CD4-positive, alpha-beta T cell treated with Interleukin-17A for 4 hours (primary cell): ENCODE results near the gene GMIP.
A peak's percentile ranks its signal among the peaks of the same experiment; 100 is the strongest.

Experiments
- DNase-seq: peaks from one replicate; pipeline ENCODE4 v3.0.0-alpha.2; 2020; ENCODE audit warnings: mixed read lengths

GMIP gene

GRCh38 chr19:19602136-19602712 is 41.2 kb downstream of the GMIP start:
- DNase-seq, result peak; percentile 61

DNA sequence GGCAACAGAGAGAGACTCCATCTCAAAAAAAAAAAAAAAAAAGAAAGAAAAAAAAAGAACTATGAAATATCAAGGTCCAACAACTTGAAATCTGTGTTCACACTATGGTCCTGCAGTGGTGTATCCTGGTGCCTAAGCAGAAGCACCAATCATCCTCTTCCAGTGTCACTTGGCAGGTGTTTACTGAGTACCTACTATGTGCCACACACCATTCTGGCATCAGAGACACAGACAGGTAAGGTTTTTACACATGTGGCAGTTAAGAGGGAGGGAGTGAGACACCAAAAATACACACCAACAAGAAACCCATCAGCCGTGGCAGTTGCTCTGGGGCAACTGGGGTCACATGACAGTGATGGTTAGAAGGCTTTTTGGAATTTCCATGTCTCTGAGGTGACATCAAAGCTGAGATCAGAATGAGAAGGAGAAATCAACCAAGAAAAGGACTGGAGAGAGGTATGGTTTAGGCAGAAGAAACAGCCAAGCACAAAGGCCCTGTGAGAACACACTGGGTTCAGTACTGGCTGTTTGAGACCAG is 42.6 kb downstream of the GMIP start:
- DNase-seq, result no peak

- DNase-seq, result peak; percentile 79
Observed at GRCh38 chr19:19598728-19599451, 44.6 kb downstream of the GMIP start.

GRCh38 chr19:19597809-19598306 is 45.6 kb downstream of the GMIP start:
- DNase-seq, result peak; percentile 55

DNA sequence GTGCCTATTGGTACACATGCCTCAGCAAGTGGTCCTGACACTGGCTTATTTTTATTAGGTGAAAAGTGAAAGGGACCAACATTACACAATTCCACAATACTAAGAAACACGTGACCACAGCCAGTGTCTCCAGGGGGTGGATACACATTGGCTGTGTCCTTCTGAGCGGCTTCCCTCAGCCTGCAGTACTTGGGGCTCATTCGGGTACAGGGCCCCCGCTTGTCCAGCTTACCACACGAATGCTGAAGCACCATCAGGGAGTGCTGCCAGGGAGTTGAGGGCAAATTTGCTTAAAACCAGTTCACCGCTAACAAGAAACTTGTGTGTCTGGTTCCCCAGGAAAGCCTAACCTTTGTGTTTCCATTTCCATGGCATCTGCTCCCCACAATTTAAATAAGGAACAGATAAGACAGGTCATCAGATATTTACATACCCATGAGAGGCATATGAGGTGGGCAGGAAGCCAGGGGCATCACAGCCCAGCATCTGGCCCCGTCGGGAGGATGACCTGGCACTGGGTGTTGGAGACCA is 48.2 kb downstream of the GMIP start:
- DNase-seq, result no peak

DNA sequence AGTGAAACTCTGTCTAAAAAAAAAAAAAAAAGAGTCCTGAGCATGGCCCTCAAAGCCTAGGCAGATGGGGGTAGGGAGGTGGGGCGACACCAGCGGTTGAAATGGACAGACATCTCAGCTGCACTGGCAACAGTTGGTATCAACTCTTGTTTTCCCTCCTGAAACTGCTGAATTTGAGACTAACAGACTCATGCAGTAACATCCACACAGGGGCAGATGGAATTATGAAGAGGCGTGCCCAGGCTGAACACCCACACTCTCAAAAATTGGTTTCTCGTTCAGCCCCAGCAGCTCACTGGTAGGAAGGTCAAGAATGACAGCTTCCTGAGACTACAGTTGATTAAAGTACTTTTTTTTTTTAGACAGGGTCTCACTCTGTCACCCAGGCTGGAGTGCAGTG is 49.1 kb downstream of the GMIP start:
- DNase-seq, result no peak

DNA sequence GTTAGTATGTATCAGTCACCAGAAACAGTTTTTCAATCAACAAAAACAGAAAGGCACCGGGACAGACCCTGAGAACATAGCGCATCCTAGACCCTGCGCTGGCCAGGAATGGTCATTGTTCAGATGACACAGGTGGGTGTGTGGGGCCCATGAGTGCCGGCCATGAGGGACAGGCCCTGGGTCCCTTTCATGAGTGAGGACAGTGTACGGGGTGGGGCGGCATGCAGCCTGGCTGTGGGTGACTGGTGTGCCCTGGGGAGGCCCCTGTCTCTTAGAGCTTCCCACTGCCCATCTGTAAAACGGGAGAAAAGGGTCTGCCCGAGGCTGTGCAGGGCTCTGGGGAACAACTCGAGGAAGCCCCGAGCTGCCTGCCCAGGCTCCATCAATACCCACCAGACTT is 50.8 kb downstream of the GMIP start:
- no peak for DNase-seq

GRCh38 chr19:19591133-19591825 is 52.2 kb downstream of the GMIP start:
- DNase-seq, result peak; percentile 71

GRCh38 chr19:19588546-19588945 is 54.9 kb downstream of the GMIP start:
- no peak for DNase-seq

DNA sequence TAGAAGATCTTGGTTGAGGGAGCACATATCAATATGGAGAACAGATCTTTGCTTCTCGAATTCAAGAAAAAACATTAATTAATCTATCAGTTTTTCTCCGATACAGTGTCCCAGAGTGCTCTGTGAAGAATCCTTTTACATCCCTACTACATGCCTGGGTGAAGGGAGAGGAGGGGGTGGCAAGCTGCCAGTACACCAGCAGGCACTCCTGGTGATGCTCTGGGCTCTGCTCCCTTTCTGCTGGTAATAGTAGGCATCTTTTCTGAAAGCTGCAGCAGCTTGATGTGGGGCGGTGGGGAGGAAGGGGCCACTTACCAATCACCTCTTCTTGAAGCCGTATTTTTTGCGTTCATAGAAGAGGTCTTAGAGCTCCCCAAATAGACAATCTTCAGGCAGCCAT is 55.7 kb downstream of the GMIP start:
- no peak for DNase-seq

DNA sequence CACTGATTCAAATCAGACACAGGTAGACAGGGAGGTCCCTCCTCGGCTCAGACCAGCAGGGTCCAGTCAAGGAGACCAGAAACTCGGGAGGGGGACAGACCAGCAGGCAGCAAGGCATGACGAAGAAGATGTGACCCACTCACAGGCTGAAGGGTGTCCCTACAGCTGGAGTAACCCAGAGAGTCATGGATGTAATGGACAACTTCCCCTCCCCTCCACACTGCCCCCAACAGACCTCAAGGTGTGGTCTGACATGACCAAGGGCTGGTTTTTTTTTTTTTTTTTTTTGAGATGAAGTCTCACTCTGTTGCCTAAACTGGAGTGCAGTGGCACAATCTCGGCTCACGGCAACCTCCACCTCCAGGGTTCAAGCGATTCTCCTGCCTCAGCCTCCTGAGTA is 59.1 kb downstream of the GMIP start:
- no peak for DNase-seq

- DNase-seq, result no peak
Observed at GRCh38 chr19:19582471-19582870, 61.0 kb downstream of the GMIP start.

GRCh38 chr19:19581391-19581790 is 62.1 kb downstream of the GMIP start:
- DNase-seq, result no peak

GRCh38 chr19:19580418-19580817 is 63.0 kb downstream of the GMIP start:
- no peak for DNase-seq

GRCh38 chr19:19579533-19580361 is 63.7 kb downstream of the GMIP start:
- DNase-seq, result no peak
